GM13977 (cell line): ENCODE measurements around the gene EPHA6.

Experiments
- DNase-seq: peaks from one replicate; pipeline ENCODE4 v3.0.0; 2012; ENCODE audit warnings: low spot score
- CTCF ChIP-seq: IDR thresholded peaks from 2 replicates; pipeline ENCODE4 v1.5.1; 2012; ENCODE audit warnings: mild to moderate bottlenecking, control low read depth; ENCODE audit not compliant: insufficient read depth; ENCODE audit errors: extremely low read depth, missing control alignments
- in situ Hi-C: fragments of 300-500 bp; cut with MboI; formaldehyde crosslinking; loops from one replicate; pipeline ENCODE4 v1.12.0; 2022; ENCODE audit warnings: low sequenced_read_pairs, low pct_unique_long_range_greater_than_20kb, mixed read lengths, inconsistent platforms; ENCODE audit not compliant: unreplicated experiment

Gene EPHA6

GRCh38 chr3:97670952-97671351 is 856.6 kb downstream of the EPHA6 start:
- in situ Hi-C loops = no loop called here
- TF ChIP-seq CTCF = no peak
- DNase-seq = no peak

GRCh38 chr3:97673357-97673997 is 859.1 kb downstream of the EPHA6 start:
- no peak for TF ChIP-seq CTCF
- in situ Hi-C loops = no loop called here
- DNase-seq = no peak

- TF ChIP-seq CTCF = no peak
- in situ Hi-C loops = no loop called here
- no peak for DNase-seq
Observed at GRCh38 chr3:97674461-97674860, 860.1 kb downstream of the EPHA6 start.

GRCh38 chr3:97680210-97680609 is 865.8 kb downstream of the EPHA6 start:
- DNase-seq = no peak
- in situ Hi-C loops = no loop called here
- no peak for TF ChIP-seq CTCF

GRCh38 chr3:97680696-97681095 is 866.3 kb downstream of the EPHA6 start:
- no peak for DNase-seq
- TF ChIP-seq CTCF = no peak
- in situ Hi-C loops = no loop called here

GRCh38 chr3:97684490-97684889 is 870.1 kb downstream of the EPHA6 start:
- no peak for TF ChIP-seq CTCF
- in situ Hi-C loops = no loop called here
- no peak for DNase-seq
